GM03348 (cell line): ENCODE results near the gene ZNF175.

Experiments used
- DNase-seq: peaks from one replicate; pipeline ENCODE4 v3.0.0; 2012; ENCODE audit warnings: low spot score

ZNF175 gene

GRCh38 chr19:51550848-51551672, 20.0 kb upstream of the ZNF175 start:
- no peak for DNase-seq

DNA sequence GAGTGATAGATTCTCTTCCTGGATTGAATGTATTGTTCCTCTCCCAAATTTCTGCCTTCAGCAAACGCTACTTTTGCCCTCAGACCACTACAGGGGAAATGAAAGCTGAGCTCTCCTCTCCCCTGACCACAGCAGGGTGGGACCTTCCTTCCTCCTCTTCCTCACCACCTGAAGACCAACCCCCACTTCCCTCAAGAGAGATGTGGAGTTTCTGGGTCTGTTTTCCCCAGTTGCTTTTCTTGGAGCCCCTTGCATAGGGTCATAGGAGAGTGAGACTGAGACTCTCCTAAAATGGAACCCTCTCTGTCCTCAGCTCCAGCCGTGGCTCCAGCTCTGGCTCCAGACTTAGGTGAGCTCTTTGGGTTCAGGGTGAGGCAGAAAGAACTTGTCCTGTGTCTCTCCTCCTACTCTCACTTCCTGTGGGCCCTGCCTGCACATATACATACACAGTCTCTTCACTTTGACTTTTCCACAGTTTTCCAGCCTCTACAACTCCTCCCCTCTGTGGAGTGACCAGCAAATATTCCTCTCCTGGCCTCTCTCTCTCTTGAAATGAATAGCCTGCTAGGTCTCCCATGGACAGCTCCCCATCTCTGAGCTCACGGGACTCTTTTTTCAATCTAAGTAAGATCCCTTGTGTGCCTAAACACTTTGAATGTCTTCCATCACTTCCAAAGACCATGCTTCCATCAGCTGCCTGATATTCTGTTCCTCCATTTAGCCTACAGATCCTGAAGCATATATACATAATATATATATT, 19.2 kb upstream of the ZNF175 start:
- no peak for DNase-seq

DNA sequence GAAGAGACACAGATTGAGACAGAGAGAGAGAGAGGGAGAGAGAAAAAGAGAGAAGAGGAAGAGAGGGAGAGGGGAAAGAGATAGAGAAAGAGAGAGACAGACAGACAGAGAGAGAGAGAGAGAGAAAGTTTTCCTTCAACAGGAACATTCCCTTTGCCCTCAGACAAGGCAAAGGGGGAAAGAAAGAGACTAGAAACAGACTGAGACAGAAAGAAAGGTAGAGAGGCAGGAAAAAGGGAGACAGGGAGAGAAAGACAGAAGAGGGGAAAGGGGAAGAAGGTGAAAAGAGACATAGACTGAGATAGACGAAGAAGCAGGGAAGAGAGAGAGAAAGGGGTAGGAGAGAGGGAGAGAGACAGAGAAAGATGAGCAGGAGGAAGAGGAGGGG, 18.5 kb upstream of the ZNF175 start:
- no peak for DNase-seq

- peak; percentile 83 for DNase-seq
These were observed 17.9 kb upstream of the ZNF175 start for GRCh38 chr19:51552996-51553725.

DNA sequence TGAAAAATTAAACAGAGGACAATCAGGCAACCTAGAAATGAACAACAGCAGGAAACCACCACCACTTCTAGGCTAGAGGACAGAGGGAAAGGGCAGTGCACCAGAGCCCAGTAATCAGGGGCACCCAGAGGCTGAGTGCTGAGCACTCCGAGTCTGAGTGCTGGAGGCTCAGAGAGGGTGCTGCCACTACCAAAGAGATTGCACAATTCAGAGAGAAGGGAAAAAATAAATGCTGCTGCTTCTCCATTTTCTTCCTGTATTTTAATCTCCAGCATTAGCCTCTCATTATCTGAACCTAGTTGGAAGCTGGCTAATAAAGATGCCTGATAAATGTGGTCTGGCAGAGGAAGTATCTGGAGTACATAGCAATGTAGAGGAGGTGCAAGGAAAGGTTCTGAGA, 11.8 kb upstream of the ZNF175 start:
- DNase-seq, result no peak

GRCh38 chr19:51560339-51560738, 10.7 kb upstream of the ZNF175 start:
- no peak for DNase-seq

DNA sequence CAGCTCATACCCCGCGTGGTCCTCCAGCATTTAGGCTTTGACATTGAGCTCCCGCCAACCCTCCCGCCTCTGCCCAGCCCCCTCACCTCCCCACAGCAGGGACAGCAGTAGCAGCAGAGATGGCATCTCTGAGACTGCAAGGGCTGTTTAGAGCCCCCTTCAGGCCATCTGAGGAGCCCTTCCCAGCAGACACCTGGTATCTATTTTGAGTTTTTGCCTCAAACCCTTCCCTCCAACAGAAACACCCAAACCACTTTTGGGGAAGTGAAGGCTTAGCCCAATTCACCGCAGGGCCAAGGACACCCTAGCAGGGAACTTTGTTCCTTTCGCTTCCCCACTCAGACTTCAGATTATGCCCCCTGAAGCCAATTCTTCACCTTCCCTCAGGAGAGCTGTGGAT, 6.3 kb upstream of the ZNF175 start:
- no peak for DNase-seq

- no peak for DNase-seq
These were observed 5.5 kb upstream of the ZNF175 start for GRCh38 chr19:51565583-51565982.

DNA sequence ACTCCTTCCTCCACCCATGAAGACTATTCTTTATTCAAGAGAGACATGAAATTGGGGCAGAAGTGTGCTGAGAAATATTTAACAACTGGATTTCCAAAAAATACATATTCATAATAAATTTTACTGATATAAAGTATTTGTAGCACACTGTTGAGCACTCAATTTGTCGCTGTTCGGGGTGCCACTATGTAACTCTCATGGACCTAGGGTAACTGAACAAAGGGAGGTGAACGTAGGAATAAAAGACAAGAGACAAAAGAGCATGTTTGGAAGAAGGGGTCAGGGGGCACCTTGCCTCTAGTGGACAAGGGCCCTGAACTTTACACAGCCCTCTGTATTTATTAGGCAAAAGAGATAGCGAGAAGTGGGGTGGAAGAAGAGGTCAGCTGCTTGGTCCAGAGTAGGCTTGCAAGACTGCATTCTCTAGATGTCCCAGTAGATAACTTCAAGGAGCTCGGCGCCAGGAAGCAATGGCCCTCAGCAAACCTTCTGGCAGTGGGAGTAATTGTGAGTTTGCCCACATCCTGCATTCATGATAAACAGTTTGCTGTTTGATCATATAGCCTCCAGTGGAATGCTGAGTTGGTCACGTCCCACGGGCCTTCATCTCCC, 4.5 kb upstream of the ZNF175 start:
- no peak for DNase-seq

DNA sequence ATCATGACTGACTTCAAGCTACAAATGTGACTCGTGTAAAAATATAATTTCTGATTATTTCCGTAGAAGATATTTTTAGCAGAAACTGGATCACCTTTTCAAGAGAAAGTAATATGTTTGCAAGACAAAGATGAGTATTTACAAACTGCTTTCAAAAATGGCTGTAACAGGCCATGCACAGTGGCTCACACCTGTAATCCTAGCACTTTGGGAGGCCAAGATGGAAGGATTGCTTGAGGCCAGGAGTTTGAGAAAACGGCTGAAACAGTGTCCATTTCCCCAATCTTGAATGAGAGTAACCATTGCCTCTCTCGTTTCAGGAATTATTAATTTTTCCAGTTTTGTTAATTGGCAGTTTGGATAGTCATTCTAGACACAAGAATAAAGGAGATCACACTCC, 3.5 kb upstream of the ZNF175 start:
- no peak for DNase-seq

DNA sequence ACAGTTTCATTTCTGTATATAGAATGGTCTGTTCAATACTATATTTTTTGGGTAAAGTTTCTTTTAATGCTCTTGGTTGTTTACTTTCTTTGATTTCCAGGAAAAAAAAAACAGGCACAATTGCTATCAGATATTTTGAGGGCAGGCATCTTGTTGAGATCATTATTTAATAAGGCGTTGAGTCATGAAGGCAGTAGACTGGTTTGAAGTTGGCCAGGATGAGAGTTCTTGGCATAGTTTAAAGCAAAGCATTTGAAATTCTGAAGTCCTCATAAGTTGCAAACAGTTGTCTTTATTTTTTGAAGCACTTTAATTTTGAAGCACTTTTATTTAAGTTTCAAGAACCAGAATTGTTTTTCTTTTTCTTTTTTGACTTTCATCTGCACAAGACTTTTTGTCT, 2.6 kb upstream of the ZNF175 start:
- no peak for DNase-seq

- peak; percentile 16 for DNase-seq
These were observed 516 bp downstream of the ZNF175 start for GRCh38 chr19:51571599-51571998.

DNA sequence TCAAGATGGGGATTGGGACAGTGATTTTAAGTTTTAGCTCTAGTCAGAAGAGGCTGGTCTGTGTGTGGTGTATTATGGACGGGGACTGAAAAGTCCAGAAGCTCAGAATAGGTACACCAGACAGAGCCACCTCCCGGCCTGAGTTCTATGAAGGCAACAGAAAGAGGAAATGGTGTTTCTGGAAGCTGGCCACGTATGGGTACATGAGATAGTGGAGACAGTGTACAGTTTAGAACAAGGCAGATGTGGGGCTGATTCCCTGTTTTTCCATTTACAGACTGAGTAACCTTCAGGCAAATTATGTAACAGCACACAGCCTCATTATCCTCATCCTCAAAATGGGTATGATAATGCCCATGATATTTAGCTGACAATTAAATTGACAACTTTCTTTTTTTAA, 1.3 kb downstream of the ZNF175 start:
- no peak for DNase-seq

- DNase-seq, result peak; percentile 42
These were observed 1.8 kb downstream of the ZNF175 start for GRCh38 chr19:51572908-51573307.

GRCh38 chr19:51573331-51573730, 2.2 kb downstream of the ZNF175 start:
- no peak for DNase-seq

- DNase-seq, result no peak
These were observed 5.8 kb downstream of the ZNF175 start for GRCh38 chr19:51576850-51577249.

- no peak for DNase-seq
These were observed 15.1 kb downstream of the ZNF175 start for GRCh38 chr19:51586103-51586728.

DNA sequence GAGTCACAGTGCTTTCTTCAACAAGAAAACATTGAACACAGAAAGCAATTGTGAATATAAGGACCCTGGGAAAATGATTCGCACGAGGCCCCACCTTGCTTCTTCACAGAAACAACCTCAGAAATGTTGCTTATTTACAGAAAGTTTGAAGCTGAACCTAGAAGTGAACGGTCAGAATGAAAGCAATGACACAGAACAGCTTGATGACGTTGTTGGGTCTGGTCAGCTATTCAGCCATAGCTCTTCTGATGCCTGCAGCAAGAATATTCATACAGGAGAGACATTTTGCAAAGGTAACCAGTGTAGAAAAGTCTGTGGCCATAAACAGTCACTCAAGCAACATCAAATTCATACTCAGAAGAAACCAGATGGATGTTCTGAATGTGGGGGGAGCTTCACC, 15.7 kb downstream of the ZNF175 start:
- no peak for DNase-seq

- DNase-seq, result no peak
These were observed 16.4 kb downstream of the ZNF175 start for GRCh38 chr19:51587264-51588191.

DNA sequence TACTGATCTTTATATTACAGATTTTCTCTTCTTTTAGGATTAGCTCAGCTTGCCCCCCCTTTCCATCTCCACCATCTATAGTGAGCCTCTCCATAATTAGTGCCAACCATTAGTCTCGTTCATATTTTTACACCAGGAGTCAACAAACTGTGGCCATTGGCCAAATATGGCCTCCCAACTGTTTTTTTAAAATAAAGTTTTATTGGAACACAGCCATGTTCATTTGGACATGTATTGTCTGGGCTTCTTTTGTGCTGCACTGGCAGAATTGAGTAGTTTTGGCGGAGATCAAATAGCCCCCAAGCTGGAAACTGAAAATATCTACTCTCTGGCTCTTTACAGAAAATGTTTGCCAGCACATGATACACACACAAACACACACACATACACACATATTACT, 18.4 kb downstream of the ZNF175 start:
- DNase-seq, result no peak

GRCh38 chr19:51590441-51590840, 19.4 kb downstream of the ZNF175 start:
- no peak for DNase-seq
